ENCODE data around the gene RAX2.
"Not testable (repeated sequence)": the region's sequence is repeated elsewhere in the genome, so short reads cannot be mapped to it uniquely, and the experiment has no call there.

RAX2 gene

GRCh38 chr19:3757705-3758104, 14.3 kb downstream of the RAX2 start:
- DNase-seq, result not testable (repeated sequence)

GRCh38 chr19:3753631-3754410, 18.2 kb downstream of the RAX2 start:
- DNase-seq, result no peak

- DNase-seq, result no peak
Observed at GRCh38 chr19:3752492-3752891, 19.5 kb downstream of the RAX2 start.

GRCh38 chr19:3751236-3751635, 20.8 kb downstream of the RAX2 start:
- no peak for DNase-seq

GRCh38 chr19:3750211-3750610, 21.8 kb downstream of the RAX2 start:
- DNase-seq, result no peak

GRCh38 chr19:3748965-3749364, 23.1 kb downstream of the RAX2 start:
- DNase-seq, result no peak

GRCh38 chr19:3746371-3747056, 25.5 kb downstream of the RAX2 start:
- no peak for DNase-seq

- DNase-seq, result no peak
Observed at GRCh38 chr19:3745363-3746045, 26.5 kb downstream of the RAX2 start.

- no peak for DNase-seq
Observed at GRCh38 chr19:3743486-3743885, 28.5 kb downstream of the RAX2 start.

- DNase-seq, result no peak
Observed at GRCh38 chr19:3740431-3740830, 31.6 kb downstream of the RAX2 start.

GRCh38 chr19:3738477-3739220, 33.4 kb downstream of the RAX2 start:
- no peak for DNase-seq

GRCh38 chr19:3737487-3738205, 34.4 kb downstream of the RAX2 start:
- no peak for DNase-seq

GRCh38 chr19:3736106-3736724, 35.8 kb downstream of the RAX2 start:
- DNase-seq, result no peak

- DNase-seq, result no peak
Observed at GRCh38 chr19:3734310-3734600, 37.8 kb downstream of the RAX2 start.

- no peak for DNase-seq
Observed at GRCh38 chr19:3733549-3734309, 38.3 kb downstream of the RAX2 start.

- no peak for DNase-seq
Observed at GRCh38 chr19:3732108-3732507, 39.9 kb downstream of the RAX2 start.

GRCh38 chr19:3730457-3730958, 41.5 kb downstream of the RAX2 start:
- DNase-seq, result no peak

GRCh38 chr19:3725640-3726310, 46.3 kb downstream of the RAX2 start:
- DNase-seq, result peak; percentile 55

- DNase-seq, result no peak
Observed at GRCh38 chr19:3725121-3725520, 46.9 kb downstream of the RAX2 start.

GRCh38 chr19:3723883-3724282, 48.1 kb downstream of the RAX2 start:
- DNase-seq, result no peak

GRCh38 chr19:3723110-3723488, 48.9 kb downstream of the RAX2 start:
- no peak for DNase-seq
